ENCODE data around the gene CPE.

- no peak for TF ChIP-seq CTCF (IDR thresholded peaks at IDR 0.05)
- no peak for TF ChIP-seq POLR2A (IDR thresholded peaks at IDR 0.05; ENCODE audit: low read depth)
Measured at GRCh38 chr4:165384598-165384997, 5.8 kb downstream of the CPE start.

Measured in esophagus muscularis mucosa (tissue), 3 donors.